HG02610 (cell line): ENCODE data around the gene OR51B5.
"Not testable (repeated sequence)": the region's sequence is repeated elsewhere in the genome, so short reads cannot be mapped to it uniquely, and the experiment has no call there.

Source experiments
- ATAC-seq: cut with Tn5 transposase; IDR thresholded peaks from one replicate; pipeline ENCODE4 v1.9.1; 2021; ENCODE audit warnings: mild to moderate bottlenecking, moderate library complexity; ENCODE audit not compliant: unreplicated experiment

The OR51B5 gene

GRCh38 chr11:5336331-5336730 is 7.0 kb downstream of the OR51B5 start:
- ATAC-seq: no peak

DNA sequence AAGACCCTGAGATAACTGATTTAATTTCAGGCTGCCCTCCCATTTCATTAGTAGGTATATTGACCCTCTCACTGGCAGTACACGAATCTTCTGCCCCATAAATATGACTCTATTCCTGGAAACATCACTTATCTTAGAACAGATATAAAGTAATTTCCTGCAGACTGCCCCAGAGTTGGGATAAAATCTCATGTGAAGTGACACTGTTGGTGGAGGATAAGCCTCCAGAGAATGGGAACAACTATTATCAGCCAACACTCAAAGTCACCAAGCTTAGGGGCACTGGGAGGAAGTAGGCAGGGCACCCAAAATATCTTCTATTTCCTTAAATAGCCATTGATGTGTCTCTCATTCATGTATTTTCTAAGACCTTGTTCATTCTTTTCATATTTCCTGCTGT is 8.2 kb downstream of the OR51B5 start:
- ATAC-seq: no peak

DNA sequence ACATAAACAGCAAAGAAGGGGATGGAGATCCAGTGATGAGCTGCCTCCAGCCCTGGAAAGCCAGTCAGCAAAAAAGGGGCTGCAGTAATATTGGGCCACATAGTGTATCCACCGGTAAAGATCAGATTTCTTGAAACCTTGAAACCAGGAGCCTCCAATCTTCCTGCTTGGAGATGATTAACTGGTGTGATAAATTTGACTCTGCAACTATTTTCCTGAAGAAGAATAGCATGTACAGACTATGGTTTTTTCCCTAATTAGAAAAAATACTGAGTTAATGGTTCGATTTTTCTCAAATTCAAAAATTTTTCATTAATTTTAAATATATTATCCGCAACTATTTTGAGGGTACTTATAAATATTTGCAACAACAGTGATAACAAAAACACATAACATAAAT is 19.1 kb downstream of the OR51B5 start, which contains the start of gene OR51B2:
Gene OR51B2, minus strand, starts transcription at position 101 of the 400 bp plus-strand sequence. Its CDS starts 0 bp downstream, at position 101.
- ATAC-seq: no peak

GRCh38 chr11:5317292-5317691 is 26.0 kb downstream of the OR51B5 start:
- ATAC-seq: no peak

GRCh38 chr11:5313326-5314023 is 29.8 kb downstream of the OR51B5 start:
- not testable (repeated sequence) for ATAC-seq

DNA sequence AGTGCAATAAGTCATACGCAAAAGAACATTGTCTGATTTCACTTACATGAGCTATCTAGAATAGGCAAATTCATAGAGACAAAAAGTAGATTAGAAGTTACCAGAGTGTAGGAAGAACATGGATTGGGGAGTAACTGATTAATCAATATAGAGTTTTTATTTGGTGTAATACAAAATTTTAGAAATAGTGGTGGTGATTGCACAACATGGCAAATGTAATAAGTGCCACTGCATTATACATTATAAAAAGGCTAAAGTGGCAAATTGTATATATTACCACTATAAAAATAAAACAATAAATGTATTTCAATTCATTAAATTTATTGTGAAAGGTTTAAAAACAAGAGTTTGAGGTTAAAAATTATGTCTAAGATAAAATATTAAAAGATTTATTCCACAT is 32.9 kb downstream of the OR51B5 start:
- ATAC-seq: no peak

DNA sequence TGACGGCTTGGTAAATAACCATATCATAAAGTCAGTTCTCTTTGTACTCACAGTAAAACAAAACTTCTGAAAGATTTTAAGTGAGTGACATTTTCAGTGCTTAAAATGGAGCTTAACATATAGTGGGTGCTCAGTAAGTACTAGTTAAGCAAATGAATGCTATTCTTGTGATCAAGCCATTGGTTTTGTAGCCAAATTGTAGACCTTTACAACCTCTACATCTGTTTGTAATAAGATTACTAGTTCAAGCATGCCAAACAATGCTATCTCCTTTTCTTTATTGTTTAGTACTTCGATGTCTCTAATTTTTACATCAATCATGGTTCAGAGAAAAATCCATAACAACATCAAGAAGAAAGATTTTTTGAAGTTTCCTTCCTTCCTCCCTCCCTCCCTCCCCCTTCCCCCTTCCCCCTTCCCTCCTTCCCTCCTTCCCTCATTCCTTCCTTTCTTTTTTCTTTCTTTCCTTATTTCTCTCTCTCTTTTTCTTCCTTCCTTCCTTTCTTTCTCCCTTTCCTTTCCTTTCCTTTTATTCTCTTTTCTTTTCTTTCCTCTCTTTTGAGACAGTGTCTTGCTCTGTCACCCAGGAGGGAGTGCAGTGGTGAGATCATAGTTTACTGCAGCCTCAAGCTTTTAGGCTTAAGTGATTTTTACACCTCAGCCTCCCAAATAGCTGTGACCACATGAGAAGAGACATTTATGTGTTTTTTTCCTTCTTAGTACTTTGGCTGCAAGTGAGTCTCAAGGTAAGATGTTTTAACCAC is 35.9 kb downstream of the OR51B5 start:
- ATAC-seq: no peak

DNA sequence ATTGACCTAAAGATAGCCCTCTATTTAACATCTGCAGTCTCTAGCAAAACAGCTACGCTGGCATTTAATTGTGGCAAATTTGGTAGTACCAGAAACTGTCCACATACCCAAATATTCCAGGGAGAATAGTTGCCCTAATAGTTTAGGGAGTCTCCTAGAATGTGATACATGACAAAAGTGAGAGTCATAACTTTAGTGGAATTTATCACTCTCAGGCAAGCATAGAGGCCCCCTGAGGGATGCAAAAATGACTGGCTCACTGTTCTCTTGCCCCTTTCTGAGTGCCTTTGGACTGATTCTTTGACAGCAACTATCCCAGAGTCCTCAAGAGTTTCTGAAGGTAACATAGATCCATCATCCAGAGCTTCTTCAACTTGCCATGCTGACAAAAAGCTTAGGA is 39.3 kb downstream of the OR51B5 start:
- no peak for ATAC-seq

DNA sequence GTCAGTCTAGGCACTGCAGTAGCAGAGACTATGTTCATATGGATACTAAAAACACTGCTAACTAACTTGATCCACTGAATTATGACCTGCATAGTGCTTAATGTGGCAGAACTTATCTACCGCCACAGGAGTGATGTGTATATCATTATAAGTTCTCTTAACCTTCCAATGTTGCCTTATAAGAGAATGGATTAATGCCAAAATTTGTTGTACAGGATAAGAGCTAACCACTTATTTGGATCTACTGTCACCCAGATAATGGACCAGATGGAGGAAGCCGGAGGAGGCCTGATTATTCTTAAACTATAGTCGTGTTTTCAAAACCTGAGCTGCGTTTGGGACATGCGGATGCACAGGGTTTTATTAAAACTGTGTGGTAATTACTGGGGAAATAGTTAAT is 39.7 kb downstream of the OR51B5 start:
- no peak for ATAC-seq

DNA sequence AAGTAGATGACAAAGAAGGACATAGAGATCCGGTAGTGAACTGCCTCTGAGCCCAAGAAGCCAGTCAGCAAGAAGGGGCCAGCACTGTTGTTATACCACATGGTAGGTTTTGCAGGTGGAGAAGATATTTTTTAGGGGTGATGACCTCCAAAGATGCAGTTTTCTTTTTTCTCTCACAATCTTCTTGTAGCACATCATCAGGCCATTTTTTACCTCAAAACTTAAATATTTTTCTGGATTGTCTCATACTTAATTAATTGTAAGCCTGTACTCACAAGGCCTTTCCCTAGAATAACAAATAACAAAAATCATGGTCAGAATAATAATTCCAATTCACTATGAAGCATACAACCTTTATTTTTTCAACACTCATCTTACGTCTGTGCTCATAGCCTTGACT is 41.5 kb downstream of the OR51B5 start, which contains the start of gene OR51B4:
Gene OR51B4, minus strand, starts transcription at position 101 of the 400 bp plus-strand sequence. Its CDS starts 0 bp downstream, at position 101.
- ATAC-seq: no peak

GRCh38 chr11:5300251-5300650 is 43.1 kb downstream of the OR51B5 start:
- ATAC-seq: no peak

- ATAC-seq: no peak
Observed at GRCh38 chr11:5298451-5298850, 44.9 kb downstream of the OR51B5 start.

- no peak for ATAC-seq
Observed at GRCh38 chr11:5297721-5298323, 45.5 kb downstream of the OR51B5 start.

- not testable (repeated sequence) for ATAC-seq
Observed at GRCh38 chr11:5294342-5294995, 48.9 kb downstream of the OR51B5 start.

DNA sequence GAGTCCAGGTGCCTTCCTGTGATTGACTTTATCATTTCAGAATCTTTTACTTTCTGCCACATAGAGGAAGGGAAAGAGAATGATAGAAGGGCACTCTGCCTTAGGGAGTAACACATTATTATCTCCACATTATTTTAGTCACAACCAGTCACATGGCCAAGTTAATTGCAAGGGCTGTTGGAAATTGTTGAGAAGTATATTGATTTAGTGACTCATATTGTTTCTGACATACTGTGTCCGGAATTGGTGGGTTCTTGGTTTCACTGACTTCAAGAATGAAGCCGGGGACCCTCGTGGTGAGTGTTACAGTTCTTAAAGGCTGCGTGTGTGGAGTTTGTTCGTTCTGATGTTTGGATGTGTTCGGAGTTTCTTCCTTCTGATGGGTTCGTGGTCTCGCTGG is 50.3 kb downstream of the OR51B5 start:
- ATAC-seq: no peak
